GM08714 (cell line): ENCODE measurements around the gene RAMP2.
"Not testable (repeated sequence)": the region's sequence is repeated elsewhere in the genome, so short reads cannot be mapped to it uniquely, and the experiment has no call there.

Source experiments
- H3K4me3 ChIP-seq: fragments of 200-500 bp; sonication (Bioruptor generic); 2 replicates; pipeline ENCODE4 v1.5.1; 2014; ENCODE audit warnings: mild to moderate bottlenecking, low read length, inconsistent platforms
- ZNF274 ChIP-seq: IDR thresholded peaks from 2 replicates; pipeline ENCODE4 v1.6.1; 2012; ENCODE audit warnings: mild to moderate bottlenecking, low read depth, low read length

RAMP2 gene

DNA sequence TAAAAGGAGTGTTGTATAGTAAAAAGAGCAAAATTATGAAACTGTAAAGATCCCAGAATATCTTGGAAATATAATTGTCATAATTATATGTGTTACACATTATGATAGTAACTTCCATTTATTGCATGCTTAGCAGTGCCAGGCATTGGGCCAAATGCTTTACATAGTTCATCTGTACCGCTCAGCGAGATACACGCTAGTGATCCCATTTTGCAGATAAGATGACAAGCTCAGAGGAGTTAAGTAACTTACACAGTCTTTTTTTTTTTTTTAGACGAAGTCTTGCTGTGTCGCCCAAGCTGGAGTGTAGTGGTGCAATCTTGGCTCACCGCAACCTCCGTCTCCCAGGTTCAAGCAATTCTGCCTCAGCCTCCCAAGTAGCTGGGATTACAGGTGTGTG is 9.4 kb upstream of the RAMP2 start:
- no peak for TF ChIP-seq ZNF274
- no peak overlapping the region for H3K4me3 ChIP-seq

- H3K4me3 ChIP-seq: no peak overlapping the region
- TF ChIP-seq ZNF274: no peak
Measured at GRCh38 chr17:42754782-42755181, 6.2 kb upstream of the RAMP2 start.

- no peak overlapping the region for H3K4me3 ChIP-seq
- no peak for TF ChIP-seq ZNF274
Measured at GRCh38 chr17:42759982-42760651, 910 bp upstream of the RAMP2 start.

DNA sequence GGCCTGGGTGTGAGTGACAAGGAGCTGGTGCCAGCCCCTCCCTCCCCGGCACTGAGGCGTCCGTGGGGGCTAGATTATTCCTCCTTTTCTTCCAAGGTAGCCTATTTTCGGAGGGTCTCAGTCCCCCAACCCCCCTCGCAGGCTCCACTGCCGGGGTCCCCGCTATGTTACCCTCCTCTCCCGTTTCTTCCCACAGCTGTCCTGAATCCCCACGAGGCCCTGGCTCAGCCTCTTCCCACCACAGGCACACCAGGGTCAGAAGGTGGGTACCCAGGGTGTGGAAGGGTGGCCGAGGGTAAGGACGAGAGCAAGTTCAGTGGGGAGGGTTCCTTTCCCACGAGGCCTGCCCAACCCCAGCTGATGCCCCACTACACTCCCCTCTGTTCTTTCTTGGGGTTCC is 611 bp downstream of the RAMP2 start:
- H3K4me3 ChIP-seq: no peak overlapping the region; the same call in 1 of the 2 replicates
- TF ChIP-seq ZNF274: no peak

DNA sequence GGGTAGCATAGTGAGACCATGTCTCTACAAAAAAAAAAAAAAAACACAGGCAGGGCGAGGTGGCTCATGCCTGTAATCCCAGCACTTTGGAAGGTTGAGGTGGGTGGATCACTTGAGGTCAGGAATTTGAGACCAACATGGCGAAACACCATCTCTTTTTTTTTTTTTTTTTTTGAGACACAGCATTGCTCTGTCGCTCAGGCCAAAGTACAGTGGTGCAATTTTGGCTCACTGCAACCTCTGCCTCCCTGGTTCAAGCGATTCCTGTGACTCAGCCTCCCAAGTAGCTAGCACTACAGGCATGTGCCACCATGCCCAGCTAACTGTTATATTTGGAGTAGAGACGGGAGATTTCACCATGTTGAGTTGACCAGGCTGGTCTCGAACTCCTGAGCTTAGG is 5.1 kb downstream of the RAMP2 start:
- no peak for TF ChIP-seq ZNF274
- no peak overlapping the region for H3K4me3 ChIP-seq

GRCh38 chr17:42767512-42767911 is 6.5 kb downstream of the RAMP2 start:
- H3K4me3 ChIP-seq: no peak overlapping the region
- TF ChIP-seq ZNF274: no peak

- H3K4me3 ChIP-seq: not testable (repeated sequence)
Measured at GRCh38 chr17:42768006-42768405, 7.0 kb downstream of the RAMP2 start.

- H3K4me3 ChIP-seq: not testable (repeated sequence)
Measured at GRCh38 chr17:42769964-42770363, 8.9 kb downstream of the RAMP2 start.

GRCh38 chr17:42772945-42773289 is 11.9 kb downstream of the RAMP2 start:
- no peak for TF ChIP-seq ZNF274
- peak overlapping the region; percentile 72 for H3K4me3 ChIP-seq

GRCh38 chr17:42773290-42774035 is 12.4 kb downstream of the RAMP2 start, which contains the start of gene VPS25:
TSS of gene VPS25 (plus strand) at chr17:42773449. CDS start at chr17:42773476, 27 bp downstream.
- H3K4me3 ChIP-seq: peak within 1 kb of the TSS; percentile 72
- TF ChIP-seq ZNF274: no peak

GRCh38 chr17:42774066-42774745 is 13.2 kb downstream of the RAMP2 start:
- no peak for TF ChIP-seq ZNF274
- H3K4me3 ChIP-seq: peak overlapping the region; percentile 72

DNA sequence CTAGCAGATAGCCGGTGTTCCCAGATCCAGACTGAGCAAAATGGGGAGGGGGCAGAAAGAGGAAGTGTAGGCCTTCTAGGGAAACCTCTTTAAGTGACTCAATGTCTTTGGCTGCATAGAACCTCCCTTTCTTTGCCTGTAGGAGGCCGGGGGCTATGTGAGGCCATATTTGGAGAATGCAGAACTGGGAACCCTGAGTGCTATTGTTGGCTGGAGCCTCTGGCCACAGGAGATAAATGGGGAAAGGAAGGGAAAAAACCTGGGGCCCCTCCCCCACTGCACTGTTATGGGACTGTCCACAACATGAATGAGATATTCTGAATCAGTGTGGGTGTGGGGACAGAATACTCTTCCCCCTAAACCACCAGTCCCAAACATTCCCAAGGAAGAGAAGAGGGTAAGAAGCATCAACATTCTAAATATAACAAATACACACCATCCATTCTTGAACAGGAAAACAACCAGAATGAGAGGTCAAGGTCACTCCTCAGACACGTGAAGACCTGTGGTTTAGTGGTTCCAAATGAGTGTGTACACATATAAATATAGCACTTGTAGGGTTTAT is 14.6 kb downstream of the RAMP2 start:
- no peak overlapping the region for H3K4me3 ChIP-seq
- TF ChIP-seq ZNF274: no peak

DNA sequence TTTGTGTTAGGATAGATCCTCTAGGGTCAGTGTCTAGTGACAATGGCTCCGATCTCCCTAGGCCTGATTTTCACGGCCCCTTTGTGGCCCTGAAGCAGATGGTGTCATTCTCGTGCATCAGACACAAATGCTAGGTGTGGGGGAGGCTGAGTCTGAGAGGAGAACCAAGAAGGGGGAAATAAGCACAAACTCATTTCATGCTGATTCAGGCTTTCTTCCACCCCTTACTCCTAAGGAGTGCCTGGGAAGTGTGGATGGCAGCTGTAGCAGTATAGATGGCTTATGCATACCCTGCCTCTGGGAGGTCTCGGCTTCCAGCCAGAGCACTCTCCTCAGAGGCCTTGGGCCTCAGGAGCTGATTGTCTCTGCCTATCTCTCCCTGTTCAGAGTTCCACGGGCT is 17.5 kb downstream of the RAMP2 start:
- no peak for TF ChIP-seq ZNF274
- no peak overlapping the region for H3K4me3 ChIP-seq

DNA sequence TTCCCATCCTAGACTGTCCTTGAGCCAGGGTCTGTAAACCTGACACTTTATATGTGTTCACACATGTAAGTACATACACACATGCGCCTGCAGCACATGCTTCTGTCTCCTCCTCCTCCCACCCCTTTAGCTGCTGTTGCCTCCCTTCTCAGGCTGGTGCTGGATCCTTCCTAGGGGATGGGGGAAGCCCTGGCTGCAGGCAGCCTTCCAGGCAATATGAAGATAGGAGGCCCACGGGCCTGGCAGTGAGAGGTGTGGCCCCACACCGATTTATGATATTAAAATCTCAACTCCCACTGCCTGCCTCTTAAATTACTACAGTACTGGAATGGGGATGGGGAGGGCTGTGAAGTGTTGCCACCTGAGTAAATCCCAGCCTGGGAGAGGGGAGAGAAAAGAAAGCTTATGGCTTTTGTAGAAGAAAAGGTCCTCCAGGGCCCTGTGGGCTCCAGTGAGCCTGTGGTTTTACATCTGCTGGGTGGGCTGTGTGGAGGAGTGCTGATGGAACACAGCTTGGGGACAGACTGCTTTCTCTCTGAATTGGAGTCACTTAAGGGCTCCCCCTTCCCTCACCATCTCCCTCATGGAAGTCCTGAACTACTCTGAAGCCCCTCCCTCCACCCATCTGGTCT is 18.4 kb downstream of the RAMP2 start:
- no peak for TF ChIP-seq ZNF274
- H3K4me3 ChIP-seq: no peak overlapping the region
